Lung microvascular endothelial cell (primary cell): ENCODE measurements around the gene CHRNA3. TPM values are rescaled to one million over a fixed set of nuclear protein-coding genes. Genes with fewer than 3 reads are reported as not detected.
"Not testable (repeated sequence)": the region's sequence is repeated elsewhere in the genome, so short reads cannot be mapped to it uniquely, and the experiment has no call there.

ENCODE experiments used
- DNase-seq, 2 donors: peaks; one replicate each; pipeline versions ENCODE4 v3.0.0 to v3.0.0-alpha.2; 2010; ENCODE audit warnings: low read depth in 2 of 2
- total RNA-seq: library from RNA; depleted of rRNA; stranded (reverse); fragments of >200 nt; gene quantifications from 2 replicates; pipeline ENCODE4 v1.2.1, GENCODE V29; 2014

The CHRNA3 gene
- total RNA-seq, 1 donor from 2014 or later: not detected

DNA sequence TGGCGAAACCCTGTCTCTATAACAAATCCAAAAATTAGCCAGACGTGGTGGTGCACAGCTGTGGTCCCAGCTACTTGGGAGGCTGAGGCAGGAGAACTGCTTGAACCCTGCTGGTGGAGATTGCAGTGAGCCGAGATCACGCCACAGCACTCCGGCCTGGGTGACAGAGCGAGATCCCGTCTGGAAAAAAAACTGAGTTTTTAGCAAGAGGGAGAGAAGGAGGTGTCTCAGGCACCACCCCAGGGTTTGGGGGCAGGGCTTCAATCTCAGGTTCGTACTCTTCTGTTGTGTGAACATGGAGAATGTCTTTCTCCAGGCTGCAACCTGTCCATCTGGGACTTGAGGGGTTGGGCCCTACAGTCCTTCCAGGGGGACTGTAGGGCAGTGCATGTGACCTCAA is 2.7 kb downstream of the CHRNA3 start:
- DNase-seq: no peak

DNA sequence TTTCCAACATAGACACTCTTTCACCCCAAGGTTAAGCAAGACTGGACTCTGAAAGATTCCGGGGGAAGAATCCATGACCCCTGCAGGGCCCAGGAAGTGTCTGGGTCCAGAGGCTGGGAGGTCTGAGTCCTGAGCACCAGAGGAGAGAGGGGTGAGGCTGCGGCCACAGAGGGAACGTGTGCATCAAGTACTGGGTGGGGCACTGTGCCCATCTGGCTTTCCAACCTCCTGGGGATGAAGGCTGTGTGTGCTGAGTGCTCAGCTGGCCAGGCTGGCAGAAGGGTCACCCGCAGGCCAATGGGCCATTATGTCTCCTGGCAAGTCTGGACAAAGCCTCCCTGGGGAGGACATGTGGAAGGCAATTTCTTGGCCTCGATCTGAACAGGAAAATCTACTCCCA is 3.3 kb downstream of the CHRNA3 start:
- DNase-seq: no peak

DNA sequence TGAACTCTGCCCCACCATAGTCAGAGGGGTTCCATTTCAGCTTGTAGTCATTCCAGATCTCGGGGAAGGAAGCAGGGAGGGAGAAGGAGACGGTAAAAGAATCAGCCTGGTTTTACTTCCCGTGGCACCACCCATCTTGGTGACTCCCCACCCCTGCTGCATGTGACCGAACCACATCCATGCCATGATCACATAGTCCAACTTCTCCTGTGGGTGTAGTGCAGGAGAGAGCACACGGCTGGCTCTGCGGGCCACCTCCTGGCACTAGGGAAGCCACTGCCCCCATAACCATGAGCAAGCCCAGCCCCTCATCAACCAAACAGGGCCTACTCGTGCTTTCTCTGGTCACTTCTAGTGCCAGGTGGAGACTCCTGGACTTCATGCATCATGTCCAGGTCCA is 3.7 kb downstream of the CHRNA3 start:
- DNase-seq: no peak

DNA sequence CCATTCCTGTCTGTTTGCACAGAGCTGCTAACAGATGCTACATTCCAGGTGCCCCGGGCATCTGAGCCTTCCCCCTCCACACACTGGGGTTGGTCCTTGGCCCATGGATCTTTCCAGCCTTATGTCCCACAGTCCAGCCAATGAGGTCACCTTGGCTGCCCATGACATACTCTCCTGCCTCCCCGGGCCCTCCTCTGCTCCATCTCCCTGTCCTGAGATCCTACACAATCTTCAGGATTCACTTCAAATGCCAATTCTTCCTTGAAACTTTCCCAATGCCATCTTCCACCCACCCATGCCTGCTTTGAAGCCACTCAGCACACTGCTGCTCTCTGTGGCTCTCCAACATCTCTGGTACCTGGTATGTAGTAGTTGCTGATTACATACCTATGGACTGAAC is 4.3 kb downstream of the CHRNA3 start:
- no peak for DNase-seq

DNA sequence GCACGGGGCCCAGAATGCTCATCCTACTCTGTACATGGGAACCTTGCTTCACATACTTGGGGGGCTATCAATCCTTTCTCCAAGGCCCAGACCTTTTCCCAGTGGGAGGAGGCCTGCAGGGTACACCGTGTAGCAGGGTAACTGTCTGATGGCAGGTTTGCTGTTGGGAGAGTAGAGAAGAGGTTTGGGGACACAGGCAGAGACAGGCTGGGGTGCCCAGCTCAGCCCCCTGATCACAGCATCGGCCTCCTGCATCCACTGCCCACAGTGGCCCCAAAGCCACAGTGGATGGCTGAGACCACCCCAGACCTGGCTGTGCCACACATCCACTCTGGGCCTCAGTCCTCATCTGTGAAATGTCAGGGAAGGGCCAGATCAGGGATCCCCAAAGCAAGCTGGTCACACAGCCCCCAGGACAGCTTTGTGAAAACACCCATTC is 5.6 kb downstream of the CHRNA3 start:
- no peak for DNase-seq

DNA sequence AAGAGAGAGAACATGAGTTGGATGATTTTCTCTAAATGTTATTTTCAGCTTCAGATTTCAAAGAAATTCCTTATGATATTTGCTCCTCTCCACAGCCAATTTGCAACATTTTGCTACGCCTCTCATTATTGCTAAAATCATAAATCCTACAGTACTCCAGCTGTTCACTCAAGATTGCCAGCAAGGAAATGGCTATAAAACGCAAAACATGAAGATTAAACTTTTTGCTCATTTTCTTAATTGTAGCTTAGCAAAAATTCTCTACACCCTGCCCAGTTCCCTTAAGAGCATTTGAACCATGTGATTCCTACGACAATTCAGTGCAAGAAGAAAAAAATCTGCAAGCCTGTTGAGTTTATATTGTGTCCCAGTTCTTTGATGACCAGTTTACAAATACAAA is 6.8 kb downstream of the CHRNA3 start:
- no peak for DNase-seq

DNA sequence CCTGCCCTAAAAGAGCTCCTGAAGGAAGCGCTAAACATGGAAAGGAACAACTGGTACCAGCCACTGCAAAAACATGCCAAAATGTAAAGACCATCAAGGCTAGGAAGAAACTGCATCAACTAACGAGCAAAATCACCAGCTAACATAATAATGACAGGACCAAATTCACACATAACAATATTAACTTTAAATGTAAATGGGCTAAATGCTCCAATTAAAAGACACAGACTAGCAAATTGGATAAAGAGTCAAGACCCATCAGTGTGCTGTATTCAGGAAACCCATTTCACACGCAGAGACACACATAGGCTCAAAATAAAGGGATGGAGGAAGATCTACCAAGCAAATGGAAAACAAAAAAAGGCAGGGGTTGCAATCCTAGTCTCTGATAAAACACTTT is 11.2 kb downstream of the CHRNA3 start:
- not testable (repeated sequence) for DNase-seq

DNA sequence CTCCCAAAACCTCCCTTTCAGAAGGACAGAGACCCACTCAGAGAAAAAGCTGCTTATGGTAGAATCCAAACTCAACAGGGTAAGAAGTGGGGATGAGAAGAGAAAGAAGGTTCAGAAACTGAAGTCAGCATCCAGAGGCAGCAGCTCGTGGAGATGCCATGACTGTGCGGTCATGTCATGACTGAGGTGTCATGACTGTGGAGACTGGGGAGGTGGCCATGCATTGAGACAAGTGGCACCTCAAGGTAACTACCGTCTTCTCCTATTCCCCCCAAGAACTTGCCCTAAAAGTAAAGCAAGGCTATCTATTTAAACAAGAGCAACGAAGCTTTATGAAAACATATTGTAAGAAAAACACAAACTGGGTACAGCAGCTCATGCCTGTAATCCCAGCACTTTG is 15.1 kb downstream of the CHRNA3 start:
- no peak for DNase-seq

DNA sequence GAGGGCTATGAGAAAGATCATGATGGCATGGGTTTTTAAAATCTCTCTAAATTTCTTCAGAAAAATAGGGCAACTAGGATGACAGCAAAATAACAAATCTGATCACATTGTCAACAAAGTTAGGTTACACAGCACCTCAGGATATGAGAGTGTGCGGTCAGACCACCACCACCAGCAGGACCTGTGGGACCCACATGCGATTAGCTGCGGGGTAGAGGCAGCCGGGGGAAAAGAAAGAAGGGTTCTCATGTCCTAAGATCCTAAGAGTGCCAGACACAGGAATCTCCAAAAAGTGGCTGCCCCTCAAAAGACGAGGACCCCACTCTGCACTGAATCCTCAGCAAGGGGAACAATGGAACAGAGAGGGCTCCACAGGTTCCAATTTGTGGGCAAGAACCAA is 15.6 kb downstream of the CHRNA3 start:
- DNase-seq: no peak

DNA sequence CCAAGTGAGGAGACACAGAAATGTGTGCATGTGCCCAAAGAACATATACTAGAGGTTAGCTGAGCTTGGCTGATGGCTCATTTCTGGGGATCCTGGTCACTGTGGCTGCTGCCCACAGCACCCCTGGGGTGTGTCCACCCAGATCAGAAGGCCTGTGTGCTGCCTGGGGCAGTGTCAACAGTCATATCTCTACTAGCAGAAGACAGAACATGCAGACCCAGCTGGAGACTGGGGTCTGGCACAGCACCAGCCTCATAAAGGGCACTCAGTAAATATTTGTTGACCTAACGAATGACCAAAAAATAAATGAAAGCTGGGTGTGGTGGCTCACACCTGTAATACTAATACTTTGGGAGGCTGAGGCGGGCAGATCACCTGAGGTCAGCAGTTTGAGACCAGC is 16.4 kb downstream of the CHRNA3 start:
- no peak for DNase-seq

DNA sequence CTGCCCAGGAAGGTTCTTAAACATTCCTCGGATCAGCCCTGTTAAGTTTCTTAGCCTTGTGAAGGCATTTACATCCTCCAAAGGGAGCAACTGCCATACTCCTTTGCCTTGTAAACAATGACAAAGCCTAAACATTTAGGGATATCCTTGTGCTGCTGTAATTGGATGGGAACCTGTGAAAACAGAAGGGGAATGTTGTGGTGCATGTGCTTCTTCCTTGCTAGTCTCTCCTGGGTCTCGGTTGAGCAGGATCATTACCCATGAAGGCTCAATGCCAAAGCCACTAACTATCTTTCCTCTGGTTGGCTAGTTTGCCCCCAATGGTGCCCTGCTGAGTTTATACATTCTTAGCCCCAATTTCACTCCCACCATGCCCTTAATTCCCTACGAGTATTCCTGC is 17.3 kb downstream of the CHRNA3 start:
- no peak for DNase-seq

DNA sequence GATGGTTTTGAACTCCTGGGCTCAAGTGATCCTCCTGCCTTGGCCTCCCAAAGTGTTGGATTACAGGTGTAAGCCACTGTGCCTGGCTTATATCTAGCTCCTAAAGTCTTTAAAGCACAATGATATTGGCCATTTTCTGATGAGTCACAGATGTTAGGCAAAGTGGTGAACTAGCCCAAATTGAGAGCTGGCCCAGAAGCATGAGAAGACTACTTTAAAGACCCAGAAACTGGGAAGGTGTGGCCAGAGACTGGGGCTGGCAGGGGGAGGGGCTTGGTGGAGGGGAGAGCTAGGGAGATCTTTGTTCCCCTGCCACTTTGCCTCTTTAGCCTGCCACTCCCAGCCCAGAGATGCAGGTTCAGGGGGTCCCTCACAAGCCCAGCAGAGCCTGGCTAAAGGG is 21.6 kb downstream of the CHRNA3 start:
- DNase-seq: no peak

DNA sequence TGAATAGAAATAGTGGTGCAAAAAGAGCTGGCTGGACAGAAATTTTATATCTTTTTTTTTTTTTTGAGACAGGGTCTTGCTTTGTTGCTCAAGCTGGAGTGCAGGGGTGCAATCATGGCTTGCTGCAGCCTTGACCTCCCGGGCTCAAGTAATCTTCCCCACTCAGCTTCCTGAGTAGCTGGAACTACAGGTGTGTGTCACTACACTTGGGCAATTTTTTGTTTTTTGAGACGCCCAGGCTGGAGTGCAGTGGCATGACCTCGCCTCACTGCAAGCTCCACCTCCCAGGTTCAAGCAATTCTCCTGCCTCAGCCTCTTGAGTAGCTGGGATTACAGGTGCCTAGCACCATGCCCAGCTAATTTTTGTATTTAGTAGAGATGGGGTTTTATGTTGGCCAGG is 22.4 kb downstream of the CHRNA3 start:
- no peak for DNase-seq

DNA sequence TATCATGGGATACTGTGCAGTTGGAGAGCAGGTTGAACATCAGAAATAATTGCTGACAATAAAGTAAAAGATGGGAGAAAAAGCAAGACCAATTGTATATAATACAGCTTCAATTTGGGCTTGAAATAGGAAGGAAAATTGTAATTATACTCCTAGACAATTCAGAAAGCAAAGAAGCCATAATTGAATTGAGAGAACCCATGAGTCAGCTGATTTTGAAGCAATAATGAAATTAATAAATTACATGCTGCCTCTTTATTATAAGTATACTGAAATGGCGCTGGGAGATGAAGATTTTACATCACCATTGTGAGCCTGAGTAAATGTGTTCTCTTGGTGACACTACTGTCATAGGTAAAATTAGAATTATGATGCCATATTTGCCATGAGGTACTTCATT is 23.2 kb downstream of the CHRNA3 start:
- no peak for DNase-seq

DNA sequence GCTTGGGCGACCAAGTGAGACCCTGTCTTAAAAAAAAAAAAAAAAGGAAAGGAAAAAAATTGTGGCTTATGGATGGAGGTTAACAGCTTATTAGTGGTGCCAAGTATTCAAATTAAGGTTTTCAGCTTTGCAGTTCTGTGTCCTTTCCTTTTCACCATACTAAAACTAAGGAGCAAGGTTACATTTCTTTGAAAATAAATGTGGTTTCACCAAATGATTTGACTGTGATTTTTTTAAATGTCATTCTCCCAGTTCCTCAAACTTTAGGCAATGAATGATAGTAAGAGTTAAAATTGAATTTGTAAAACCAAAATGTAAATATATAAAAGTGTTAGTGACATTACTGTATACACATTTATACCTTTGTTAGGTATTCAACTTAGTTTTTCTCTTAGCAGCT is 45.9 kb downstream of the CHRNA3 start:
- DNase-seq: no peak

DNA sequence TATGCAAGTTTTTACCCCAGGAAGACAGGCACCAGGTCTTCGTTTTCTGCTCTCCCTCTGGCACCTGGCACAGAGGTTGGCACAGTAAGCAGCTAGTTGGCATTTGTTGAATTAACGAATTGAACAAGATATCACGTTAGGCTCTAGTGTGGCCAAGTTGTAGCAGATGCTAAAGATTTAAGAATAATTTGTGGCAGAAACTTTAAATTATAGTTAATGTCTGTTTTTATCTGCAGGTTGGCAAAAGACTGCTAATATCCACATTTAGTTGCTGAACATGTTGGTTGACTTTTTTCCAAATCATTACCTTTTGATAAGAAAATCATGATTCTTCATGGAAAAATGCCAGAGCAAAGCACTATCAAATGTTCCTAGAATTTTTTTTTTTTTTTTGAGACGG is 47.4 kb downstream of the CHRNA3 start:
- DNase-seq: no peak

DNA sequence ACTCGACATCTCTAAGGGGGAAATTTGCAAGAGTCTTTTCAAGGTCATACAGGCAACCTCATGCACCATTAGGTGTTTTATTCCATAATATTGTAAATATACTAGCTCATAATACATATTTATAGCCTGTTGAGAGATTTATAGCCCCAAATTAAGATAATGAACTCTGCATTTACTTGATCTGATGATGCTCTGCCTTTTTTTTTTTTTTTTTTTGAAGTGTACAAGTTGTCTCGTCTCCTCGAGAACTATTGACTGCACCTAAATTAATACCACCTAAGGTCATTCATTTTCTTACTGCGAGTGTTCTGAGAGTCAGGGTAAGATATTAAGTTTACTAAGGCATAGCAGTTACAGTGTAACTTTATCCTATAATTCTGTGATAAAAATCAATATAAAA is 49.4 kb downstream of the CHRNA3 start:
- no peak for DNase-seq

DNA sequence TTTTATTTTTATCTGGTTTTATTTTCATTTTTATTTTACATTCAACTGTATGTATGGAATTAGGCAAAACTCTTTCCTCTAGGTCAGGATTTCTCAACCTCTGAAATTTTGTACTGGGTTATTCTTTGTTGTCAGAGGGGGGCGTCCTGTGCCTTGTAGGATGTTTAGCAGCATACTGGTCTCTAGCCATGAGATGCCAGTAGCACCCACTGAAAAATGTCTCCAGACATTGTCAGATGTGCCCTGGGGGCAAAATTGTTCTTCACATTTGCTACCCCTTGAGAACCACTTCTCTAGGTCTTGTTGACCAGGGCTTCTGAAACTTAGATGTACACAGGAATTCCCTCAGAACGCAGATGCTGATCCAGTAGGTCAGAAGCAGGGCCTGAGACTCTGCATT is 50.1 kb downstream of the CHRNA3 start:
- DNase-seq: no peak

DNA sequence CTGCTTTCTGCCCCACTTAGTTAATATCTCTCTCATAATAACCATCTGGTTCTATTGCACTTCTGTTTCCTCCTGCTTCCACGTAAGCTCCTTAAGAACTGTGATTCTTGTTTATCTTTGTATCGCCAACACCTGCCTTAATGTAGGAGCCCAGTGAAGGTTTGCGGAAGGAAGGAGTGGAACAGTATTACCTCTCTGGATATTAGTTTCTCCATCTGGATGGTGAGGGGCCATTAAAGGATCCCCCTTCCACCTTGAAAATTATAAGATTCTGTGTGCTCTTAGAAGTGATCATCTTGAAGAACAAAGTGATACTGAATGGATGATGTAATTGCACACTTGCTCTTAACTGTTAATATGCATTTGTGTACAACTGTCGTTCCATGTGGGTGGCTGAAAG is 53.3 kb downstream of the CHRNA3 start:
- no peak for DNase-seq

DNA sequence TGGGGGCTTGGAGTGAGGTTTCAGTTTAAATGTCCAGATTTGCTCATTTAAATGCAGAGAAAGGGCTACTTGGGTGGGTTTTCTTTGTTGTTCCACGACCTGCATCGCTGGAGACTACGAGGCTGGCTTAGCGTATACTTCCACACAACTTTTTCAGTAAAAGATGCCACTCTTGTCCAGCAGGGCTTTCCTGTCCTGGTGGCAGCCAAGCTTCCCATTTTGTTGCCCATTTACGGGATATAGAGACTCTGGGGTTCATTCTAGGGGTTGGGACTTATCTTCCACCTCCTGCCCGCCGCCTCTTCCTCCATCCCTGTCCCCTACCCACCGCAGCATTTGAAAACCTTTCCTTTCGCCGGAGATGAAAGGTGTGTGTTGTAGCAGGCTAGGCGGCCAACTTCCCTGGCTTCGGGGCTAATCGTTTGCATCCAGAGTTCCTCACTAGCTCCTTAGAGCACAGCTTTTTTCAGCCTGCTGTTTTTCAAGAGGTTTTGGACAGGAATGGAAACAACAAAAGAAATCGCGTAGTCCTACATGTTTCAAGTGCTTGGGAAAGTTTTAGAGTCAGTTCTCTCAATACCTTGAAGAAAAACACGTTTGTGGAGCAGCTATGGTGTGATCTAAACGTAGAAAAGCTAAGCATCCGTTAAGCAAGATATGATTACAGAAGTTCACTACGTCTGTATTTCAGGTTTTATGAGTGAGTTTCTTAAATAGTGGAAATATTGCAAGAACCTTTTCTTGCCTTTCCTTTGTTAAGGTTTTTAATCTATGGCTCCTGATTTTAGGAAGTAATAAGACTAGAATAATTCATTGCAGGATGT is 54.6 kb downstream of the CHRNA3 start:
- peak; percentile 8 to 12 for DNase-seq

DNA sequence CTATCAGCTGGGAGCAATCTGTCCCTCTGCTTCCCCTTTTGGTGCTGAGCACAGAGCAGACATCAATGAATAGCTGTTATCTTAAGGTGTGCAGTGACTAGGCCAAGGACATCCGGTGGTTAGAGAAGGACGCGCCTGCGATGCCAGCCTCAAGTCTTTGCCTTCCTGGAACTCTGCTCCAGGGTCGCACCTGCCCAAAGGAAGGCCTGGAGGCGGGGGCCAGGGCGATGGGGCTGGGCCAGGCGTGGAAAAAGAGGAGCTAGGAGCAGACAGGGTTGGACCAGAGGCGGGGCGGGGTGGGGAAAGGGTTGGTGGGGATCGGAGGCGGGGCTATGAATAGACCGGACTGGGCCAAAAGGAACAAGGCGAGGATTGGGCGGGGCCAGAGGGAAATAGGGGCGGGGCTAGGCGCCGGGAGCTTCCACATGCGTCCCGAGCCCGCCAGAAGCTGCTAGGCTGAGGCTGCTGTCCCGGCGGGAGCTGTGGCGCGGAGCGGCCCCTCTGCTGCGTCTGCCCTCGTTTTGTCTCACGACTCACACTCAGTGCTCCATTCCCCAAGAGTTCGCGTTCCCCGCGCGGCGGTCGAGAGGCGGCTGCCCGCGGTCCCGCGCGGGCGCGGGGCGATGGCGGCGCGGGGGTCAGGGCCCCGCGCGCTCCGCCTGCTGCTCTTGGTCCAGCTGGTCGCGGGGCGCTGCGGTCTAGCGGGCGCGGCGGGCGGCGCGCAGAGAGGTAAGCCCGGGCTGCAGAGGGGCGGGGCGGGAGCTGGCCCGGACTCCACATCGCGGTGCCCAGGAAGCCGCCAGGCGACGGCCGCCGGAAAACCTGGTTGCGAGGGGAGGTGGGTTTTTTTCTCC is 55.5 kb downstream of the CHRNA3 start, which contains the start of gene CHRNA5:
Gene CHRNA5 (plus strand): TSS at position 424 of the 854 bp plus-strand sequence. CDS start 200 bp downstream, at position 624.
- DNase-seq: peak; percentile 76 to 80

DNA sequence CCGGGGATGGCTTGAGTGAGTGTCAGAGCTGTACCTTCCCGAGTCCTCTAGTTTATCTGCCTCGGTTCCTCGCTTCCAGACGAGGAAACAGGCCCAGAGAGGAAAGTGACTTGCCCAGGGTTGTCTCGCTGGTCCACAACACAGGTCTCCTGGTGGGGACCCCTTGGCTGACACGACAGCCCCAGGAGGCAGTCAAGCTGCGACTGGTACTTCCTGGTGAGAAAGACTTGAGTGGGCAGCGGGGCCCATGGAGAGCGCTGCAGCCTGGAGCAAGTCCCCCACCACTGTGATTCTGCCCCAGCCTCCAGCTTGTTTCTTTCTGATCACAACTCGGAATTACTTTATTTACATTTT is 56.1 kb downstream of the CHRNA3 start:
- DNase-seq: no peak

DNA sequence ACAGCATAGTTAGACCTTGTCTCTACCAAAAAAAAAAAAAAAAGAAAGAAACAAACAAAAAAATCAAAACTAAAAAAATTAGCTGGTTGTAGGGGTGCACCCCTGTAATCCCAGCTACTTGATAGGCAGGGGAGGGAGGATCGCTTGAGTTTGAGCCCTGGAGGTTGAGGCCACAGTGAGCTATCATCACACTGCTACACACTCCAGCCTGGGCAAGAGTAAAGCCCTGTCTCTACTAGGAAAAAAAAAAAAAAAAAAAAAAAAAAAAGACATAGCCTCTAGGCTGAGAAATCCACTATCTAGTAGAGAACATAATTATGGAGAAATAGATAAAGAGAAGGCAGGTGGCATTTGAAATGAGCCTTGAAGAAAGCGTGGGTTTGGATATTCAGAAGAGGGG is 57.7 kb downstream of the CHRNA3 start:
- no peak for DNase-seq
